ENCODE measurements around the gene MGLL.
A peak's percentile ranks its signal among the peaks of the same experiment; 100 is the strongest.

Gene MGLL

DNA sequence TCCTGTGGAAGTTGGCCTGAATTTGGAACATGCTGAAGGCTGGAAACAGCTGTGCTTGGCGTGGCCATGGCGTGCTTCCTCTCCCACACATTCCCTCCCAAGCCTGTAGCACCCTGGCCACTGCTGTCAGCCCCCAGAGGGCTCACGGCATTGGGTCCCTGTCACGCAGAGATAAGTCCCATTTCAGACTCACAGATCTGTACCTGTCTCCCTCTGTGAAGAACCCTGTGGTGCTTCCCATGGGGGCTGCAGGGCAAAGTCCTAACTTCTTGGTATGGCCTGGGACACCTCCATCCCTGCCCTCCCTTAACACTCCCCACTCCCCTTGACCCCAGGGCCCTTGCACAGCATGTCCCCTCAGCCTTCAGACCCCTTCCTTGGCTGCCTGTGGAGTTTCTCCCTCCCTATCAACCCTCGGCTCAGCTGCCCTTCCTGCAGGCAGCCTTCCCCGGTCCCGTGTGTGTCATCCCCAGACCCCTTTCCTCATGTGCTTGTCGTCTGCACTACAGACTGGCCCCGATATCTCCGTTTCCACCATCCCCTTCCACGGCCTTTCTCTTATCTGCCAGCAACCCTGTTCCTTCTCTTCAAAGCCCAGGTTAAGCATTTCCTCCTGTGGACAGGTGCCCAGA lies 120.9 kb downstream of the MGLL start:
- DNase-seq, result no peak

DNA sequence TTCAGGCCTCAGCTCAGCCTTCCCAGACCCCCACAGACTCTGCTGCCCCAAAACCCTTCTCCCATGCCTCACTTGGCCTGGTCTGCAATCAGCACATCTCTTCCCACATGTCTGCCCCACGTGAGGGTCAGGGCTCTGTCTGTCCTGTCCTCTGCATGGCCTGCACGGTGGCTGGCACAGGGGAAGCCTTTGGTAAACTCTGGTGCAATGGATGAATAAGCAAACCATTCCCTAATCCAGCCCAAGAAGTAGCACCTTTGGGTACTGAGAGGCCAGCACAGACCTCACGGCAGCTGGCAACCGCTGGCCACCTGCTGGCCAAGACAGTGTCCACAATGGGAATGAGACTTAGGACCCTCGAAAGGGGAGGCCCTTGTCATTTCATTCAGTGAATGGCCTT lies 121.9 kb downstream of the MGLL start:
- DNase-seq, result no peak

DNA sequence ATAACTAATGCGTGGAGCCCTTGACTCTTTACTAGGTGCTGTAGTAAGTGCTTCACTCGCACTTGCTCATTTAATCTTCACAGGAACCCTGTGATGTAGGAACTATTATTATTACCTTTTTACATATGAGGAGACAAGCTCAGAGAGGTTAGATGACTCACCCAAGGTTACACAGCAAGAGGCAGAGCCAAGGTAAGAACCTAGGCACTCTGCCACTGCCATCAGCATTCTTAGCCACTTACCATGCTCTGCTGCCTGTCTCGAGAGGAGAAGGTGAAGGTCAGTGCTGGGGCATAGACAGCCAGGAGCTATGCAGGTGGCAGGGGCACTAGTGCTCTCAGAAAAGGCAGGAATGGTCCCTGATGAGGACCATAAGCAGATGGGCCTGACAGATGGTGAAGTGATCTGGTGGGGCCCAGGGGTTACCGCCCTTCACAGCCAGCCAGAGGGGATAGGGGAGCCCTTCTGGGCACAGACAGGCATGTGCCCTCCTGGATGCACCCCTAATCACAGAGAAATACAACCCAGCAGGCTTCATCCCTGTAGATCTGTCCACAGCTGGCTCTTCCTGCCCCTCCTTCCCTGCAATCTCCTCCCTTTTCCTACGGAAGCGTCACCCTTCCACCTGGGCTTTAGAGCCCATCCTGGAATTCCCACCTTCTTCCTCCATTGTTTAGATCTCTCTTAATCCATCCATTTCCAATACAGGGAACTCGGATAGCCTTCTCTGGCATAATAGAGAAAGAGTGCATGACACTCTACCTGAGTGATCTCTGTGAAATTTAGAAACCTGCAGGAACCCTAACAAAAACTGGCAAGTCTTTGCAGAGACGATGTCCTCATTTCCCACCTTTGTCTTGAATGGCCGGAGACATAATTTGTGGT lies 122.7 kb downstream of the MGLL start:
- DNase-seq, result peak; percentile 95

DNA sequence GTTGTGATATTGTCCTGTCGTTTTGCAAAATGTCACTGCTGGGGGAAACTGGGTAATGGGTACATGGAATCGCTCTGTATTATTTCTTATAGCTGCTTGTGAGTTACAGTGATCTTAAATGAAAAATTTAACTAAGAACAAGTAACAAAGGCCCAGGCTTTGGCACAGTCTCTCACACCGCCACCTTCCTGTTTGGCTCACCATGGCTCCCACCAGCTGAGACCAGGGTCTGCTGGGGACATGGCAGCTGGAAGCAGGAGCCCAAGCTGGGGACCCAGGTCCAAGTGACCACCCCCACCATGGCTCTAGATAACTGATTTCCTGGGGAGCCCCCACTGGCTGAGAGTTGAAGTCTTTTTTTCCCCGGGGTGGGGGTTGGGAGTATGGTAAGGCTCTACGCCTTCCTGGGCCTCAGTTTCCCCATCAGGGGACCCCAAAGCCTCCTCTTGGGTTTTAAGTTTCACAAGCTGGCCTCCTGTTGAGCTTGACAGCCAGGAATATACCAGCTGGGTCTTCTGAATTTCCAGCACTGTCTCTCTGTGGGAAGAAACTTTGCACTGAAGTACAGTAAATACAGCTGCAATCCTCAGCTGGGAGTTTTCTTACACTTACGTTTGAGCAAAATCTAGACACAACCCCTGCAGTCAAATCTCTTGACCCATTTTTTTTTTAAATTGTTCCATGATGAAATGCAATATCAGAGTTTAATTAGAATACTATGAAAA lies 123.5 kb downstream of the MGLL start:
- no peak for DNase-seq

DNA sequence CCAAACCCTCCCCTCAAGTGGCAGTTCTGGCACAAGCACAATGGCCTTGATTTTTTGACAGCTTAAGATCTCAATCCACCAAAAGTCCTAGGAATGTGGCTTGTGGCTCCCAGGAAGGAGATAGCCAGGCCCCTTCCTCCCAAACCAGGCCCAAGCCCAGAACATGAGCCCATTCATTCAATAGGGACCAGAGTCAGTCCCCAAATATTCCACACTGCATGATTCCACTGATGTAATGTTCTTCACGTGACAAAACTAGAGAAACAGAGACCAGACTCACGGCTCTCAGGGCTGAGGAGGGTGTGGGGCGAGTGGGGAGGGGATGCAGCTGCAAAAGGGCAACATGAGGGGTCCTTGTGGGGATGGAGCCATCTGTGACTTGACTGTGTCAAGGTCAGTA lies 124.0 kb downstream of the MGLL start:
- no peak for DNase-seq

DNA sequence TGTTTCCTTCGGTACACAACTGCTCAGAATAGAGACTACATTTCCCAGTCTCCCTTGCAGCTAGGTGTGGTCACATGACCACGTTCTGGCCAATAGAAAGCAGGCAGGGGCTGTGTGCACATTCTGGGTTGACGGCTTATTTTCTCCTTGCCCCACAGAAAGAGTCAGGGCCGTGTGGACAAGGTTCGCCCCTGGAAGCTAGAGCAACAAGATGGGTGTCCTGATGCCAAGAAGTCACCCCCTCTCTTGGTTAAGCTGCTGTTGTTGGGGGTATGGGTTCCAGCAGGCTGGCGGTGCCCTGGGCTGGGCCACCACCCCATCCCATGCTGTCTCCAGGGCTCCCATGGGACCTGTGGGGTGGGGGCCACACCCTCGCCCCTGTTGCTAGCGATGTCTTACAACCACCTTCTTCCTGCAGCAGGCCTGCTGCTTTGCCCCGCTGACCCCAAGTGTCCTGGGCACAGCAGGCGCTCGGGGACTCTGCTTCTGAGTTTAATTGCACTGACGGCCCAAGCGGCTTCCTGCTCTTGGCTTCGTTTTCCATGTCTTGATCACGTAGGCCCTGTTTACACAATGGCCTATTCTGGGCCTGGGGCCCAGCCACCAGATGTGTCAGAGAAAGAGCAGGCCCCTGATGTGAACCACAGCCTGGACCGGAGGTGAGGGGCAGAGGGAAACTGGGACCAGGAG lies 124.6 kb downstream of the MGLL start:
- DNase-seq, result peak; percentile 99

DNA sequence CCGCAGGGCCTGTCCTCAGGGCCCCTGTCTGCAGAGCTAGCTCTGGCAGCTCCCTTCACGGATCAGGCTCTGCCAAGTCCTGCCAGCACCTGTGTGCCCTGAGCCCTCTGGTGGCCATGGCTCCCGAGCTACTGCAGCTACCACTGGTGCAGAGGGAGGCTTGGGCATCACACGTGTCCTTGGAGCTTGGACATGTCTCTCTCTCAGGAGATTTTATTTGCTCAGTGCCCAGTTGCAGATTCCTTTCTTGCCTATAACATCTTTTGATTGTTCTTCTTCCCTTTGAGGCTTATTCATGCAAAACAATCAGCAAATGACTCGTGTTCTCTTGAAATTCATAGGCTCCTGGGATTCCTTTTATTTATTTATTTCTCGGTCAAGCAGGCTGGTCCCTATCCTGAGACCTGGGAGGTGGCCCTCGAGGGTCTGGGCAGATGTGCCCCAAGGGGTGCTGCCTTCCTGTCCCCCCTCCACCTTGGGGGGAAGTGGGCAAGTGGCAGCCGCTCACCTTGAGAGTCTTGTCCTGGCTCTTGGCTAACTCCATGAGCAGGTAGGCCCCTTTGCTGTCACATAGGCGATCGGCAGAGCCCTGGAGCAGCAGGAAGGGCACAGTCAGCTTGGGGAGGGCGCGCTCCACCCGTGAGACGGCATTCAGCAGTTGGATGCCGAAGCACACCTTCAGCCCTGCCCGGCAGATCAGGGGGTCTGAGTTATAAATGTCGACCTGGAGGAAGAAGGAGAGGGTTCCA lies 127.7 kb downstream of the MGLL start:
- peak; percentile 46 for DNase-seq

DNA sequence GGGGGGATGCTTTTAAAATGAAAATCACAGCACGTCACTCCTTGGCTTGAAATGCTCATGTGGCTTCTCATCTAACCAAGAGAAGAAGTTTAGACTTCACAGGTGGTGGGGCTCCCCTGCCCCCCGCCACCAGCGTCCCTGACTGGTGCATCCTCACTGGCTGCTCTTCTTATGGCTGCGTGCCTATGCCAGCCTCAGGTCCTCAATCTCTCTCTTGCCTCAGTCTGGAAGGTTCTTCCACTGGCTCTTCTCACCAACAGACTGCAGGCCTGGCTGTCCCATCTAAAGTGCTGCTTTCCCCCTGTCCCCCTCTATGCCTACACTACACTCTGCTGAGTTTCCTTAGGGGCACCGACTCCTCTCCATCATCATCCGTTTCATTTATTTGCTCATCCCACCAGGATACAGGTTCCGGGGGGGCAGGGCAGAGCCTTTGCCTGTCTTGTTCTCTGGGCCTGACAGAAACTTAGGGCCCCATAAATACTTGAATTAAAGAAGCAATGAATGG lies 128.9 kb downstream of the MGLL start:
- DNase-seq, result no peak

DNA sequence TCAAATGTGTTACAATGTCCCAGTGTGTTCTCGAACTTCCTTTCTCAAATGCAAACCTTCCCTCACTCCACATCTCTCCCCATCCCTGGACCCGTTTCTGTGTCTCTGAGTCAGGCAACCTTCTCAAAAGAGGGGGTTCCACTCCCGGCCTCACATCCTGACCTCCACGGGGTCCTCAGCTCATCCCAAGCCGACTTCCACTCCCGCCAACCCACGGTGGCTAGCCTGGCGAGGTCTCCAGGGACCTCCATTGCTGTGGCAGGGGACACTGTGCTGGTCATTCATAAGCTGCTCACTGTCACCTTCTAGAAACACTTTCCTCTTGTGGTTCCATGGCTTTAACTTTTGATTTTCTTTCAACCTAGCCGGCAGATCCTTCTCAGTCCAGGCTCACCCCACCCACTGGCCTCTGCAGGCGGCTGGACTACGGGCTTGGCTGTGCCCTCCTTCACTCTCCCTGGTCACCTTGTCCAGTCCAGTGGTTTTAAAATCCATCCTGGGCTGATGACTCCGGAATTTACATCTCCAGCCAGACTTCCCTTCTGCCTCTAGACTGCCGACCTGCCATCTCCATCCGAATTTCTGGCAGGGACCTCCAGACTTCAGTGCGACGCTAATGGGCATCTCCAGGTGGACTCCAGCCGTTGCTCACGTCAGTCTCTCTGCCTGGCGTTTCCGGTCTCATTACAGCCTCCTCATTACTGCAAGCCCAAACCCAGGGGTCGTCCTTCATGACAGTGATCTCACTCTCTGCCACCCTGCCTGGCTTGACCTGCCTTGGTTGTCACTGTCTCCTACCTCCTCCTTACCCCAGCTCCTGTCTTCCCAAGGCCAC lies 129.6 kb downstream of the MGLL start:
- DNase-seq, result no peak

DNA sequence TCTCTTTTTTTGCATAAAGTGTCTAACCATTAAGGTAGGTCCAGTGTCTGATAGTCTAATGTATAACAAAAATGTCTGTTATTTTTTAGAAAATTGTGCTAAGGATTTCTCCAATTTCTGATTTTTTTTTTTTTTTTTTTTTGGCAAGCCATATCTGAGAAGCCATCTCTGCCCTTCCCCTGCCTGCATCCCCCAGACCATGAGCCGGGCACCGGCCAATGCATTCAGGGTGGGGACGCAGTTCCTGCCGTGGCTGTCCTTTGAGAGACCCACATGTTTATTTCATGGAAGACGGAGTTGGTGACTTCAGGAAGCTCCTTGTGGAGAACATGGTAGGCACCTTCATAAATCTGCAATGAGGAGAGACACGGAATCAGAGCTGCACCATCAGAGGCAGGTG lies 130.3 kb downstream of the MGLL start:
- DNase-seq, result no peak

DNA sequence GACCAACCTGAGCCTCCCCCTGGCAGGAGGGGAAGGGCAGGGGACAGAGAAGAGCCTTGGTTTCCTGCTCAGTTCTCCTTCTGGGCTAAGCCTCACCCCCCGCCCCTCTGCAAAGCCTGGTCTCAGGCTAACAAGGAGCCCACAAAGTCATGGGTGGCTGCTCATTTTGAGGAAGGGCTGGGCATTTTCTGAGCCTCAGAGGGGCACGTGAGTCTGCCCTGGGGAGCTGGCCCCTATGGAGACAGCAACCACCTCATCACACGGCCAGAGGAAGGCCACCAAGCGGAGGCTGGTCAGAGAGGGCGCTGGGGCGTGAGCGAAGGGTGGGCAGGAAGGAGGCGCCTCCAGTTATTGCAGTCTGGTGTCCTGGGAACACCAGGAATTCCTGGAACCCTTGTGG lies 130.8 kb downstream of the MGLL start:
- no peak for DNase-seq

DNA sequence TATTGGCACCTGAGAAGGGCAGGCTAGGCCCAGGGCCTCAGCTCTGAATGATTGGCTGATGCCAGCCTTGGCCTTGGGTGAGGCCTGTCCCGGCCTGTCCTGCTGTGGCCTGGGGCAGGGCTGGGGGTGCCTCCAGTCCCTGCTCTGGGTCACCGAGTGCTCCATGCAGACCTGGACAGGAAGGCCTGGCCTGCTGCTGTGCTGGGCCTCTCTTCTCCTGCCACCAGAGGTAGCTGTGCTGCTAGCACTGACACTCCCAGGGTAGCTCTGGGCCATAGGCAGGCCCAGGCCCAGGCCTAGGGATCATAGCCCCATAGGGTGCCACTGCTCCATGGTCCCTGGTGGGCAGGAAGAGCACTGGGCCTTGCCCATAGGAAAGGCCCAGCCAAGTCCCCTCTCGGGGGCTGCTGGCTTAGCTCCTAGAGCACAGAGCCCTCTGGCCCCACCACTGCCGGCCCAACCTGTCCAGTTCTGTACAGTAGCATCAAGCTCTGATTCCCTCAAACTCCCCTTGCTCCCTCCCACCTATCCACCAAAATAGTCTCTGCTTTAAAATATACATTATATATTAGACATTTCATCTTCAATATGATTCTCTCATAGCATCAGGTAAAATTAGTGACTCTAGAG lies 131.4 kb downstream of the MGLL start:
- DNase-seq, result peak; percentile 31

DNA sequence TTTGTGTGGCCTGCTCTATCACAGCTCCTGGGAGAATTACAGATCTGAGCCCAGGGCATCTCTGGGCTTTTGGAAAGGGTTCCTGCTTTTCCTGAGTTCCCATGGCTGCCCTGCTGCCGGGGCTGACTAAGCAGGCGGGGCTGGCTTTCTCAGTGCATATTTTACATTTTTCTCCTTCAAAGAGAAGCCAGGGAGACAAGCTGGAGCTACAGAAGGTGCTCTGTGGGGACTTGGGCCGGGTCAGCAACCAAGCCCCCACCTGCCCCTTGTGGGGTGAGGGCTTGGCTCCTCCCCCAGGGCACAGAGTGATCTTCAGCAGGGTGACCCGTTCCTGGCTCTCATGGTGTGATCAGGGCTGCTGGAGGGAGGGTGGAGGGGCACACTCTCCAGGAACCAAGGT lies 132.2 kb downstream of the MGLL start:
- no peak for DNase-seq

DNA sequence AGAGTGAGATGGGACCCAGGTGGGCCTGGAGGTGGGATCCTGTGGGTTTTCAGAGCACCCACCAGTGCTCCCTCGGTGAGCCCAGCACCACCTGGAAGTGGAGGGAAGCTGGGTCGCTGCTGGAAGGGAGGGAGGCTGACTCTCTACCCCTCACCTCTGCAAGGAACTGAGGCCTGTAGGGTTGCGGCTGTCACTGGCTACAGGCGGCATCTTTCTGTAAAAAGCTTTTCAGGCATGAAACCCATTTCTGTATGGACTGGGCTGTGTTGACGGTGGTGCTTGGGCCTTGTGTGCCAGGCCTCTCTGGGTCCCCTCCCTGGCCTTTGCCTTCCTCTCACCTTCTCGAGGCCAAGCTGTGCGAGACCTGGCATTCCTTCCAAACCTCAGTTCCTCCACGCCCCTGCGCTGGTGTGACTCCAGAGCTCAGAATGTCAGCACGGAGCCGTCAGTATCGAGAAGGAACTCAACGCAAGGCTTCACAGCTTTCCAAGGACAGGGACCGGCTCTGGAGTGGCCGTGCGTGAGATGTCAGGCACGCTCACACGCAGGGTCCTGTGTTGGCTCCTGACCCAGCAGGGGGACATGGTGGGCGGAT lies 133.0 kb downstream of the MGLL start:
- DNase-seq, result no peak

DNA sequence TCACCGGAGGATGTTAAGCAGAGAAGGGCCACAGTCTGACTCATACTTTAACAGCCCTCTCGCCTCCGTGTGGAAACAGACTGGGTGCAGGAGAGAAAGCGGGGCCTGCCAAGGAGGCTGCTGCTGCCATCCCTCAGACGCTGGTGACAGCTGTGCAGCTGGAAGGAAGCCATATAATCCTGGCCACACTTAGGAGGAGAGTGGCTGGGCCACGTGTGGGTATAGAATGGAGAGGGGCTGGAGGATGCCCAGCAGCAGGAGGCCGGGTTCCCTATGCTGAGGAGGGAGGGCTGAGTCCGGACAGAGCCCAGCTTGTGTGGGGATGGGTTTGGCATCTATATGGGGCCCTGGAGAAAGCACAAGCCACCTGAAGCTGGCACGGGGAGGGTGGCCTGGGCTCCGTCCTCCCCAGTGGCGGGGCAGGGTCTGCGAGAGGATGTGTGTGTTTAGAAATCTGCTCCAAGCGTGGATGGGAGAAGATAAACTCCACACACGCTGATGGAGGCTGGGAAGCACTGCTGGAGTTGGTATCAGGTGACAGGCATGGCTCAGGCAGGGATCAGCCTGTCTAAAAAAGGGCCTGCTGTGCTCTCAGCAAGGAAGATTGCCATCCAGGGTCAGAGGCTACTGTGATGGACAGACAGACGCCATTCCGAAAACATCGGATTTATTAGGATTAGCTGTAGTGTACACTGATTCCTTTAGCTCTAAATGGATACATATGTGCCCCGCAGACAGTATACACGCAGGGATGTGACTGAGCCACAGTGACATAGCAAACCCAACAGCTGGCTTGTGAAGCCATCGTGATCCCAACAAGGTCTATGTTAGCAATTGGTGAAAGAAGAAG lies 133.7 kb downstream of the MGLL start:
- peak; percentile 79 for DNase-seq

DNA sequence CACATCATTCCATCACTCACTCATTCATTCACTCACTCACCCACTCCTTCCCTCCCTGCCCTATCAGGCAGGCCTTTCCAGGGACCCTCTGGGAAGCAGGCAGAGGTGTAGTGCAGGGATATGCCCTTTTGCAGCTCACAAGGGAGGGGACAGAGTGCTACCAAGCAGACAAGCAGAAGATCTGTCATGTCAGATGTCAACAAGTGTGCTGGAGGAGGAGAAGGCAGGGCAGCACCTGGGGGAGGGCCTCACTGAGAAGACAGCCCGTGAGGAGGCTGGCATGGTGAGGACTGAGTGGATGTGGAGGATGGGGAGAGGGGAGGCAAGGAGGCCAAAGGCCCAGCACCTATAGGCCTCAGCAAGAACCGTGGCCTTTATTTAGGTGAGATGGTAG lies 134.3 kb downstream of the MGLL start:
- DNase-seq, result no peak

DNA sequence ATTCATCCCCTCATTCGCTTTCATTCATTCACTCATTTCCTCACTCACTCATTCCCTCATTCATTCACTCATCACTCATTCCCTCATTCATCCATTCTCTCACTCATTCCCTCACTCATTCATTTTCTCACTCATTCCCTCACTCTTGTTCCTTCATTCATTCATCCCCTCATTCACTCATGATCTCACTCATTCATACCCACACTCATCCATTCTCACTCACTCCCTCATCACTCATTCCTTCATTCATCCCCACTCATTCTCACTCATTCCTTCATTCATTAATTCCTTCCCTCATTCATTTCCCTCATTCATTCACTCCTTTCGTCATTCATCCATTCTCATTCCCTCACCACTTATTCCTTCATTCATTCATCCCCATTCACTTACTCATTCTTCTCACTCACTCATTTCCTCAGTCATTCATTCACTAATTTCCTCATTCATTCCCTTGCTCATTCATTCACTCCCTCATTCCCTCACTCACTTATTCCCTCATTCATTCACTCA lies 135.0 kb downstream of the MGLL start:
- no peak for DNase-seq

DNA sequence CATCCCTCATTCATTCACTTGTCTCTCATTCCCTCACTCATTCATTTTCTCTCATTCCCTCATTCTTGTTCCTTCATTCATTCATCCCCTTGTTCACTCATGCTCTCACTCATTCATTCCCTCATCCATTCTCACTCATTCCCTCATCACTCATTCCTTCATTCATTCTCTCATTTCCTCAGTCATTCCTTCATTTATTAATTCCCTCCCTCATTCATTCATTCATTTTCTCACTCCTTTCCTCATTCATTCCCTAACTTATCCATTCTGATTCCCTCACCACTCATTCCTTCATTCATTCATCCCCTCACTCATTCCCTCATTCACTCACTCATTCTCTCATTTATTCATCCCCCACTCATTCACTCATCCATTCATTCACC lies 135.8 kb downstream of the MGLL start:
- DNase-seq, result no peak

All from DMS 273 treated with DMSO at 0.1 percent for 48 hours (cell line).